GM12801 (cell line): ENCODE measurements around the gene HSD17B4.

Source experiments
- TF ChIP-seq, protein P1 (sequence below): IDR thresholded peaks from one replicate; pipeline ENCODE4 v1.5.1; 2011; ENCODE audit warnings: control low read depth; ENCODE audit not compliant: insufficient read length; ENCODE audit errors: extremely low read depth

HSD17B4 gene

GRCh38 chr5:119426057-119426456 is 26.2 kb upstream of the HSD17B4 start:
- TF ChIP-seq, protein P1, sequence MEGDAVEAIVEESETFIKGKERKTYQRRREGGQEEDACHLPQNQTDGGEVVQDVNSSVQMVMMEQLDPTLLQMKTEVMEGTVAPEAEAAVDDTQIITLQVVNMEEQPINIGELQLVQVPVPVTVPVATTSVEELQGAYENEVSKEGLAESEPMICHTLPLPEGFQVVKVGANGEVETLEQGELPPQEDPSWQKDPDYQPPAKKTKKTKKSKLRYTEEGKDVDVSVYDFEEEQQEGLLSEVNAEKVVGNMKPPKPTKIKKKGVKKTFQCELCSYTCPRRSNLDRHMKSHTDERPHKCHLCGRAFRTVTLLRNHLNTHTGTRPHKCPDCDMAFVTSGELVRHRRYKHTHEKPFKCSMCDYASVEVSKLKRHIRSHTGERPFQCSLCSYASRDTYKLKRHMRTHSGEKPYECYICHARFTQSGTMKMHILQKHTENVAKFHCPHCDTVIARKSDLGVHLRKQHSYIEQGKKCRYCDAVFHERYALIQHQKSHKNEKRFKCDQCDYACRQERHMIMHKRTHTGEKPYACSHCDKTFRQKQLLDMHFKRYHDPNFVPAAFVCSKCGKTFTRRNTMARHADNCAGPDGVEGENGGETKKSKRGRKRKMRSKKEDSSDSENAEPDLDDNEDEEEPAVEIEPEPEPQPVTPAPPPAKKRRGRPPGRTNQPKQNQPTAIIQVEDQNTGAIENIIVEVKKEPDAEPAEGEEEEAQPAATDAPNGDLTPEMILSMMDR: no peak

- TF ChIP-seq, protein P1: no peak
Measured at GRCh38 chr5:119427060-119427459, 25.2 kb upstream of the HSD17B4 start.

- TF ChIP-seq, protein P1: no peak
Measured at GRCh38 chr5:119435436-119436132, 16.7 kb upstream of the HSD17B4 start.

- TF ChIP-seq, protein P1: no peak
Measured at GRCh38 chr5:119439140-119439631, 13.1 kb upstream of the HSD17B4 start.

- TF ChIP-seq, protein P1: no peak
Measured at GRCh38 chr5:119445544-119445943, 6.8 kb upstream of the HSD17B4 start.

DNA sequence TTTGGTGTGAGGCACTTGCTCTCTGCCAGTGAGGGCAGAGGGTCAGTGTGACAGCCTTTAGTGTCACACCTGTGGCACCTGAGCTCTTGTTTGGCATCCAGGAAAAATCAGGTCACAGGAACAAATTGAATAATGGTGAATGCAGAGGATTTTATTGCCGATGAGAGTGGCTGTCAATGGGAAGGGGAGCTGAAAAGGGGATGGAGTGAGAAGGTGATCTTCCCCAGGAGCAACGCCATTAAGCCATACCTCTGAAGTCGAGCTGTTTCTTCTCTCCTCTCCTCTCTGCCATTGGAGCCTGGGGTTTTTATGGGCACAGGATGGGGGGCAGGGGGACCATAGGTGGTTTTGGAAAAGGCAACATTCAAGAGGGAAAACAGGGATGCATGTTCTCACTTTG is 2.4 kb upstream of the HSD17B4 start:
- TF ChIP-seq, protein P1: no peak

DNA sequence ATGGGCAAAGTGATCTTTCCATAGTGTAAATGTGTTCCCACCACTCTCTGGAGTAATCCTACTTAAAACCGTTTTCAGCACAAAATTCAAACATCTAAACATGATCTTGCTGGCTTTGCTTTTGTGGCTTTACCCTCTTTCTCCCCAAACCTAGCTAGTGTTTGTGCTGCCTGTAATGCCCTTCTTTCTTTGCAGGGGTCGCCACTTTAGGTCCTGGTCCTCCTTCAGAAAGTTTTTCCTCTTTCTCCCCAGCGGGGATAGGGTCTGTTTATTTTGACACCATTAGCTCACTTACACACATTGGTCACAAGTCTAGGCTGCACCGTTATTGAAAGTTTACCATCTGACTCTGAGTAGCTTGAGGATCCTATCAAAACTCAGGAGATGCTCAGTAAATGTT is 736 bp upstream of the HSD17B4 start:
- TF ChIP-seq, protein P1: no peak
